GM12872 (cell line): ENCODE results near the gene ZNF142.

Source experiments
- CTCF ChIP-seq: IDR thresholded peaks from 3 replicates; pipeline ENCODE4 v1.5.1; 2011; ENCODE audit warnings: low read depth, mild to moderate bottlenecking, low read length, moderate library complexity; ENCODE audit not compliant: insufficient read depth

Gene ZNF142

GRCh38 chr2:218687400-218688060, 28.1 kb upstream of the ZNF142 start:
- peak; percentile 70 for TF ChIP-seq CTCF

GRCh38 chr2:218680061-218680460, 20.6 kb upstream of the ZNF142 start:
- no peak for TF ChIP-seq CTCF

GRCh38 chr2:218679119-218679518, 19.7 kb upstream of the ZNF142 start:
- TF ChIP-seq CTCF: no peak

- TF ChIP-seq CTCF: no peak
Measured at GRCh38 chr2:218671654-218672566, 12.5 kb upstream of the ZNF142 start, which contains the start of the genes RNF25 and STK36. Gene RNF25 (minus strand): TSS chr2:218672002. CDS start chr2:218671970, 32 bp downstream. Gene STK36 (plus strand): TSS chr2:218672086. CDS start chr2:218672830, 744 bp downstream.

GRCh38 chr2:218671097-218671653, 11.8 kb upstream of the ZNF142 start:
- TF ChIP-seq CTCF: no peak

GRCh38 chr2:218664653-218665052, 5.2 kb upstream of the ZNF142 start:
- no peak for TF ChIP-seq CTCF

- no peak for TF ChIP-seq CTCF
Measured at GRCh38 chr2:218663901-218664300, 4.5 kb upstream of the ZNF142 start.
